Lung (tissue), 12 donors: ENCODE results near the gene ATP5ME. TPM values are rescaled to one million over a fixed set of nuclear protein-coding genes. Genes with fewer than 3 reads are reported as not detected.

Experiments
- ATAC-seq: fragments of 200-7000 bp; cut with Tn5 transposase; one replicate; pipeline ENCODE4 v1.9.1; 2020; ENCODE audit warnings: moderate number of reproducible peaks; ENCODE audit not compliant: insufficient read depth, low FRiP score
- DNase-seq, 3 donors: peaks; one replicate each; pipeline ENCODE4 v3.0.0-alpha.2; 2013 to 2017
- H3K27ac ChIP-seq, 2 donors: one replicate each; pipeline ENCODE4 v1.5.1; 2013; ENCODE audit warnings: mild to moderate bottlenecking in 2 of 2, moderate library complexity in 2 of 2, control low read depth in 1 of 2, inconsistent platforms in 1 of 2, low read depth in 1 of 2, low read length in 1 of 2
- H3K27me3 ChIP-seq, 3 donors: one replicate each; pipeline ENCODE4 v1.5.1; 2013; ENCODE audit warnings: low read length in 2 of 3; ENCODE audit not compliant: control insufficient read depth in 3 of 3, insufficient read depth in 3 of 3
- H3K36me3 ChIP-seq, 4 donors: one replicate each; pipeline ENCODE4 v1.5.1; 2013; ENCODE audit warnings: low read length in 4 of 4, mild to moderate bottlenecking in 1 of 4, moderate library complexity in 1 of 4; ENCODE audit not compliant: control insufficient read depth in 4 of 4, insufficient read depth in 4 of 4
- H3K4me1 ChIP-seq, 5 donors: one replicate each; pipeline ENCODE4 v1.5.1; 2013; ENCODE audit warnings: low read length in 5 of 5, mild to moderate bottlenecking in 2 of 5, moderate library complexity in 1 of 5; ENCODE audit not compliant: control insufficient read depth in 5 of 5, insufficient read depth in 5 of 5
- H3K4me3 ChIP-seq: one replicate; pipeline ENCODE4 v1.5.1; 2013; ENCODE audit warnings: mild to moderate bottlenecking, control low read depth, moderate library complexity
- H3K9ac ChIP-seq, 2 donors: one replicate each; pipeline ENCODE4 v1.5.1; 2013; ENCODE audit warnings: low read length in 2 of 2, control low read depth in 1 of 2; ENCODE audit not compliant: insufficient read depth in 1 of 2
- H3K9me3 ChIP-seq, 4 donors: one replicate each; pipeline ENCODE4 v1.5.1; 2013; ENCODE audit warnings: low read length in 3 of 4, mild to moderate bottlenecking in 1 of 4, moderate library complexity in 1 of 4; ENCODE audit not compliant: control insufficient read depth in 4 of 4, insufficient read depth in 3 of 4
- WGBS, 2 donors: extraction: QIAGEN DNeasy Blood & Tissue Kit; methylation state at CpG; one replicate each; pipeline ENCODE4 v1.1.7; 2013; 5-methylcytosine and 5-hydroxymethylcytosine counted together
- polyA plus RNA-seq, 2 donors: library from polyadenylated mRNA; stranded (reverse); fragments of 200-250 nt; gene quantifications; one replicate each; pipeline ENCODE4 v1.2.1, GENCODE V29; 2013
- total RNA-seq, 2 donors: library from RNA; depleted of rRNA in 1 of 2; stranded (reverse); fragments of >200 nt in 1 of 2; gene quantifications; one replicate each; pipeline ENCODE4 v1.2.1, GENCODE V29; 2014 to 2021
- TF ChIP-seq, protein P1 (sequence below): IDR thresholded peaks from 2 replicates; pipeline ENCODE4 v1.5.1; 2012; ENCODE audit warnings: mild to moderate bottlenecking; ENCODE audit errors: control extremely low read depth, extremely low read depth
- donor health status: control.
- donor health status: control.
- donor health status: Bipolar disorder and iron deficiency.
- donor health status: healthy.
- donor health status: DM: yes; HTN: yes; CAD: no.

Gene ATP5ME
- total and polyA plus RNA-seq, 4 donors, result 161 to 997 (median 262) TPM

DNA sequence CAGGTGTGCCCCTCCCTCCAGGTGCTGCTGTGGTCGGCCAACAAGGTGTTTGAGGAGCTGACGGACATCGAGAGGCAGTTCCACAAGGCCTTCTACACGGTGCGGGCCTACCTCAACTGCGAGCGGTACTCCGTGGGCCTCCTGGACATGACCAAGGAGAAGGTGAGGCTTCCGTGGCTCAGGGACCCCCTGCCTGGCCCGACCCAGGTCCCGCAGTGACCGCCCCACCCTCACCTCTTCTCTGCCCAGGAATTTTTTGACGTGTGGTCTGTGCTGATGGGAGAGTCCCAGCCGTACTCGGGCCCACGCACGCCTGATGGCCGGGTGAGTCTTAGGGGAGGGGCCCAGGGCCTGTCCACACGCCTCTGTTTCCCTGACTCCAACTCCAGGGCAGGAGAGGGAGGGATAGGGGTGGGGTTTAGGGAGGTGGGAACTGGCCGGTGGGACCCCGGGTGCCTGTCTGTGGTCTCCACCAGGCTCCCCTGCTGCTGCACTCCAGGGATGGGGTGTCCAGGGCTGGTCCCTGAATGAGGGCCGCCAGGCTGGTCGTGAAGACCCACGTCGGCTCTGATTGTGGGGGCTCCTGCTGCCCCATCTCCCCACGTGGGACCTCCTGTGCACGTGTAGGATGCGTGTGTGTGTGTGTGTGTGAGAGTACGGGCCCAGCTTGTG is 20.1 kb downstream of the ATP5ME start:
- Histone ChIP-seq H3K9me3 (peaks cover 0 to 7% (median 0%) of the 10 kb centered on the region in 4 donors), H3K9ac (no peak overlapping the region)
- 77 to 87% methylated on average over 29 of the region's 29 CpGs for WGBS, 2 donors

DNA sequence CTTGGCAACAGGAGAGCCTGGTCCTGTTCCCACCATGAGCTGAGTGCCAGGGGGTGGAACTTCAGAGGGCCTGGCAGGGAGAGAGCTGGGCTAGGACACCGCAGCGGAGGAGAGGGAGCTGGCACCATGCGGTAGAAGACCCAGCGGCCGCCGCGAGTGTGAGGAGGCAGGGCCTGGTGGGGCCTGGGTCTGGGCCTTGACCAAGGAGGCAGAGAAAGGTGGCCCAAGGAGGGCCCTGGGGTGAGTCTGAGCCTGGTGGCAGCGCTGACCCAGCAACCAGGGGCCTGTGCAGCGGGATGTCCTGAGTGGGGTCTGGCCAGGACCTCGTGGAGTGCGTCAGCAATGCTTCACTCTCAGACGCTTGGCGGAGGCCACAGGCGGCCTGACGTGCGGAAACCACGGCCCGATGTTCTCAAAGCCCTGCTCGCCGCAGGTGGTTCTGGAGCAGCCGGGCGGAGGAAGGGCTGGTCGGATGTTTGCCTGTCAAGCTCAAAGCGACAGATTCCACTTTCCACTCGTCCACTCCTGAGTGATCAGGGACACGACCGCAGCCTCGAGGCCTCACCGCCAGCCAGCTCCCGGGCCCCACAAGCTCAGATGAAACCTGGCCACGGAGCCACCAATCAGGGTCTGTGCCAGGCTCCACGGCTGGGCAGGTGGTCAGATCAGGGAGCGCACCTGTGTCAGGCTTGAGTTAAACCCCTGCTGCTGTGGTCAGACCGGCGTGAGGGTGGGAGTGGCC is 20.8 kb downstream of the ATP5ME start:
- ATAC-seq, result no peak
- TF ChIP-seq, protein P1, sequence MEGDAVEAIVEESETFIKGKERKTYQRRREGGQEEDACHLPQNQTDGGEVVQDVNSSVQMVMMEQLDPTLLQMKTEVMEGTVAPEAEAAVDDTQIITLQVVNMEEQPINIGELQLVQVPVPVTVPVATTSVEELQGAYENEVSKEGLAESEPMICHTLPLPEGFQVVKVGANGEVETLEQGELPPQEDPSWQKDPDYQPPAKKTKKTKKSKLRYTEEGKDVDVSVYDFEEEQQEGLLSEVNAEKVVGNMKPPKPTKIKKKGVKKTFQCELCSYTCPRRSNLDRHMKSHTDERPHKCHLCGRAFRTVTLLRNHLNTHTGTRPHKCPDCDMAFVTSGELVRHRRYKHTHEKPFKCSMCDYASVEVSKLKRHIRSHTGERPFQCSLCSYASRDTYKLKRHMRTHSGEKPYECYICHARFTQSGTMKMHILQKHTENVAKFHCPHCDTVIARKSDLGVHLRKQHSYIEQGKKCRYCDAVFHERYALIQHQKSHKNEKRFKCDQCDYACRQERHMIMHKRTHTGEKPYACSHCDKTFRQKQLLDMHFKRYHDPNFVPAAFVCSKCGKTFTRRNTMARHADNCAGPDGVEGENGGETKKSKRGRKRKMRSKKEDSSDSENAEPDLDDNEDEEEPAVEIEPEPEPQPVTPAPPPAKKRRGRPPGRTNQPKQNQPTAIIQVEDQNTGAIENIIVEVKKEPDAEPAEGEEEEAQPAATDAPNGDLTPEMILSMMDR, result no peak
- Histone ChIP-seq H3K4me1 (no peaks in the 10 kb centered on the region), H3K36me3 (no peaks in the 10 kb centered on the region), H3K27me3 (peaks cover 0 to 48% (median 3%) of the 10 kb centered on the region in 3 donors), H3K27ac (no peak overlapping the region), H3K4me3 (no peak overlapping the region), H3K9me3 (peaks cover 0 to 7% (median 0%) of the 10 kb centered on the region in 4 donors), H3K9ac (no peak overlapping the region)
- 87 to 92% methylated on average over 35 of the region's 35 CpGs for WGBS, 2 donors
- DNase-seq, result peak in 1 of 3 donors; percentile 9

More for the DNA sequence above, 20.1 kb downstream of the ATP5ME start:
- H3K27me3 ChIP-seq, result peaks cover 0 to 48% (median 3%) of the 10 kb centered on the region in 3 donors
- DNase-seq, result peak in 1 of 3 donors; percentile 9
- H3K4me3 ChIP-seq, result no peak overlapping the region
- no peak for ATAC-seq
- TF ChIP-seq, protein P1, result no peak
- H3K4me1 ChIP-seq, result no peaks in the 10 kb centered on the region
- H3K27ac ChIP-seq, result no peak overlapping the region
- no peaks in the 10 kb centered on the region for H3K36me3 ChIP-seq

- 61 to 69% methylated on average over 24 of the region's 24 CpGs for WGBS, 2 donors
- Histone ChIP-seq H3K27me3 (peaks cover 0 to 48% (median 3%) of the 10 kb centered on the region in 3 donors), H3K27ac (no peak overlapping the region), H3K4me3 (no peak overlapping the region), H3K9ac (no peak overlapping the region), H3K9me3 (peaks cover 0 to 7% (median 0%) of the 10 kb centered on the region in 4 donors), H3K4me1 (no peaks in the 10 kb centered on the region), H3K36me3 (no peaks in the 10 kb centered on the region)
- DNase-seq (no peak), ATAC-seq (no peak)
- TF ChIP-seq, protein P1, result no peak
Measured at GRCh38 chr4:651884-652642, 22.0 kb downstream of the ATP5ME start.
